Measurements from ENCODE around the gene GBP1.

DNA sequence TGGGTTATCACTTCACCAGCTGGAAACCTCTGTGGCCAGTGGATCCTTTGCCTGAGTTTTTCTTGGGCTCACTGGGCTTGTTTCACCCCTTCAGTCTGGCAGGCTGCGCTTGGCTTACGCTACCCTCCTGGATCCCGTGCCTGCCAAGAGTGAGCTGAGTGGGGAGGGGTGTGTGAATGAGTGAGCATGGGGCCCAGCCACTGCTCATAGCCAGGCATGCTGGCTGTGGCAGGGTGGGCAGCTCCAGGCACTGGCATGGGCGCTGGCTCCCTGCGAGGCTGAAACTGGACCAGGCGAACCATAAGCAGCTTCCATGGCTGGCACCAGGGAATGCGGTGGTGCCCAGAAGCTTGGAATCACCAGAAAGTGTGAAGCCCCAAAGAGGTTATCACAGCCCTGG, 22.5 kb downstream of the GBP1 start:
- TF ChIP-seq CTCF (conservative IDR thresholded peaks at IDR 0.05) (no peak), ZFX (IDR thresholded peaks at IDR 0.05) (no peak)

All from C4-2B (cell line).